Liver (tissue), 9 donors: ENCODE results near the gene NUDT14. TPM values are rescaled to one million over a fixed set of nuclear protein-coding genes. Genes with fewer than 3 reads are reported as not detected.

Experiments
- DNase-seq: peaks from one replicate; pipeline ENCODE4 v3.0.0-alpha.2; 2017; ENCODE audit warnings: low spot score
- H3K27ac ChIP-seq, 2 donors: one replicate each; pipeline ENCODE4 v1.7.0; 2013; ENCODE audit warnings: inconsistent platforms in 2 of 2, low read length in 2 of 2, control low read depth in 1 of 2, low read depth in 1 of 2, mild to moderate bottlenecking in 1 of 2
- H3K27me3 ChIP-seq, 4 donors: one replicate each; pipeline versions ENCODE4 v1.6.1 to v1.7.0; 2013; ENCODE audit warnings: low read length in 3 of 4, inconsistent platforms in 1 of 4, mild to moderate bottlenecking in 1 of 4, moderate library complexity in 1 of 4; ENCODE audit not compliant: control insufficient read depth in 4 of 4, insufficient read depth in 4 of 4
- H3K36me3 ChIP-seq, 4 donors: one replicate each; pipeline versions ENCODE4 v1.6.1 to v1.7.0; 2013; ENCODE audit warnings: low read length in 3 of 4, mild to moderate bottlenecking in 3 of 4, low read depth in 1 of 4, moderate library complexity in 1 of 4; ENCODE audit not compliant: control insufficient read depth in 4 of 4, insufficient read depth in 3 of 4
- H3K4me1 ChIP-seq, 4 donors: one replicate each; pipeline versions ENCODE4 v1.6.1 to v1.7.0; 2013; ENCODE audit warnings: low read length in 3 of 4, mild to moderate bottlenecking in 3 of 4, moderate library complexity in 1 of 4; ENCODE audit not compliant: control insufficient read depth in 4 of 4, insufficient read depth in 4 of 4
- H3K4me3 ChIP-seq, 3 donors: one replicate each; pipeline versions ENCODE4 v1.6.1 to v1.7.0; 2013; ENCODE audit warnings: low read length in 3 of 3, control low read depth in 1 of 3, low read depth in 1 of 3, mild to moderate bottlenecking in 1 of 3
- H3K9ac ChIP-seq, 2 donors: one replicate each; pipeline ENCODE4 v1.7.0; 2013; ENCODE audit warnings: low read length in 2 of 2, mild to moderate bottlenecking in 2 of 2, moderate library complexity in 2 of 2, control low read depth in 1 of 2, low read depth in 1 of 2
- H3K9me3 ChIP-seq, 4 donors: one replicate each; pipeline versions ENCODE4 v1.6.1 to v1.7.0; 2013; ENCODE audit warnings: low read length in 3 of 4; ENCODE audit not compliant: control insufficient read depth in 4 of 4
- CTCF ChIP-seq: fragments of 150-350 bp; IDR thresholded peaks from 2 replicates; pipeline ENCODE4 v1.5.1; 2017; ENCODE audit warnings: improper control_type of control experiment, low read depth, low read length; ENCODE audit not compliant: missing input control
- FOXA1 ChIP-seq: IDR thresholded peaks from 2 replicates; pipeline ENCODE4 v1.6.1; 2016; ENCODE audit warnings: antibody characterized with exemption
- FOXA2 ChIP-seq: IDR thresholded peaks from 2 replicates; pipeline ENCODE4 v1.6.1; 2016; ENCODE audit warnings: antibody characterized with exemption
- GABPA ChIP-seq, 2 donors: IDR thresholded peaks in 1 of 2; conservative IDR thresholded peaks in 1 of 2; 2 replicates each; pipeline ENCODE4 v1.6.1; 2016; ENCODE audit warnings: antibody characterized with exemption in 2 of 2, mild to moderate bottlenecking in 1 of 2, moderate library complexity in 1 of 2
- HNF4G ChIP-seq: IDR thresholded peaks from 2 replicates; pipeline ENCODE4 v1.6.1; 2016; ENCODE audit warnings: antibody characterized with exemption
- JUND ChIP-seq, 2 donors: IDR thresholded peaks; 2 replicates each; pipeline ENCODE4 v1.6.1; 2016; ENCODE audit warnings: antibody characterized with exemption in 2 of 2
- MAX ChIP-seq: IDR thresholded peaks from 2 replicates; pipeline ENCODE4 v1.6.1; 2016; ENCODE audit warnings: antibody characterized with exemption
- NR2F2 ChIP-seq: IDR thresholded peaks from 2 replicates; pipeline ENCODE4 v1.6.1; 2016; ENCODE audit warnings: antibody characterized with exemption
- RAD21 ChIP-seq, 2 donors: IDR thresholded peaks; 2 replicates each; pipeline ENCODE4 v1.6.1; 2016; ENCODE audit warnings: antibody characterized with exemption in 2 of 2, mild to moderate bottlenecking in 2 of 2
- REST ChIP-seq: IDR thresholded peaks from 2 replicates; pipeline ENCODE4 v1.6.1; 2016; ENCODE audit warnings: antibody characterized with exemption, mild to moderate bottlenecking
- RXRA ChIP-seq, 2 donors: IDR thresholded peaks; 2 replicates each; pipeline ENCODE4 v1.6.1; 2017 to 2018; ENCODE audit warnings: antibody characterized with exemption in 2 of 2, mild to moderate bottlenecking in 1 of 2
- SP1 ChIP-seq: IDR thresholded peaks from 2 replicates; pipeline ENCODE4 v1.6.1; 2018; ENCODE audit warnings: antibody characterized with exemption, mild to moderate bottlenecking
- TAF1 ChIP-seq: conservative IDR thresholded peaks from 2 replicates; pipeline ENCODE4 v1.6.1; 2016; ENCODE audit warnings: antibody characterized with exemption, mild to moderate bottlenecking
- WGBS: extraction: QIAGEN DNeasy Blood & Tissue Kit; methylation state at CpG from one replicate; pipeline ENCODE4 v1.1.7; 2013; 5-methylcytosine and 5-hydroxymethylcytosine counted together
- polyA plus RNA-seq, 2 donors: library from polyadenylated mRNA; stranded (reverse) in 1 of 2; unstranded in 1 of 2; fragments of 200-250 nt in 1 of 2; fragments of >200 nt in 1 of 2; fragmentation: Nextera tagmentation in 1 of 2; extraction: Ambion mirVana in 1 of 2; gene quantifications; one replicate each; pipeline versions ENCODE4 v1.2.1 to v1.2.3, GENCODE V29; 2013 to 2015
- total RNA-seq, 2 donors: library from RNA; depleted of rRNA; stranded (reverse); fragments of >200 nt; gene quantifications; one replicate each; pipeline ENCODE4 v1.2.3, GENCODE V29; 2014
- TF ChIP-seq, protein P1 (sequence below): IDR thresholded peaks from 2 replicates; pipeline ENCODE4 v1.6.1; 2016; ENCODE audit warnings: antibody characterized with exemption
- TF ChIP-seq, protein P2 (sequence below): IDR thresholded peaks from 2 replicates; pipeline ENCODE4 v1.6.1; 2016; ENCODE audit warnings: antibody characterized with exemption
- donor health status: healthy.
- donor health status: healthy.
- donor health status: healthy.
- donor health status: healthy.
- donor health status: healthy.

NUDT14 gene
- total and polyA plus RNA-seq, 4 donors = 3.8 to 24.2 (median 8.0) TPM

GRCh38 chr14:105158794-105159193, 22.3 kb downstream of the NUDT14 start:
- no peaks in the 10 kb centered on the region for H3K27me3 ChIP-seq
- TF ChIP-seq REST = no peak
- TF ChIP-seq FOXA2 = no peak
- no peak for TF ChIP-seq GABPA (IDR thresholded peaks at IDR 0.05 in 1 of 2, conservative IDR thresholded peaks at IDR 0.05 in 1 of 2)
- no peak for TF ChIP-seq RXRA (IDR thresholded peaks at IDR 0.05)
- no peak for TF ChIP-seq SP1
- TF ChIP-seq CTCF = no peak
- TF ChIP-seq JUND (IDR thresholded peaks at IDR 0.05) = no peak
- no peak for TF ChIP-seq MAX
- no peak for TF ChIP-seq FOXA1
- no peak for TF ChIP-seq TAF1
- no peak for TF ChIP-seq NR2F2
- TF ChIP-seq, protein P1, sequence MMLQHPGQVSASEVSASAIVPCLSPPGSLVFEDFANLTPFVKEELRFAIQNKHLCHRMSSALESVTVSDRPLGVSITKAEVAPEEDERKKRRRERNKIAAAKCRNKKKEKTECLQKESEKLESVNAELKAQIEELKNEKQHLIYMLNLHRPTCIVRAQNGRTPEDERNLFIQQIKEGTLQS = no peak
- TF ChIP-seq RAD21 (IDR thresholded peaks at IDR 0.05) = no peak
- TF ChIP-seq, protein P2, sequence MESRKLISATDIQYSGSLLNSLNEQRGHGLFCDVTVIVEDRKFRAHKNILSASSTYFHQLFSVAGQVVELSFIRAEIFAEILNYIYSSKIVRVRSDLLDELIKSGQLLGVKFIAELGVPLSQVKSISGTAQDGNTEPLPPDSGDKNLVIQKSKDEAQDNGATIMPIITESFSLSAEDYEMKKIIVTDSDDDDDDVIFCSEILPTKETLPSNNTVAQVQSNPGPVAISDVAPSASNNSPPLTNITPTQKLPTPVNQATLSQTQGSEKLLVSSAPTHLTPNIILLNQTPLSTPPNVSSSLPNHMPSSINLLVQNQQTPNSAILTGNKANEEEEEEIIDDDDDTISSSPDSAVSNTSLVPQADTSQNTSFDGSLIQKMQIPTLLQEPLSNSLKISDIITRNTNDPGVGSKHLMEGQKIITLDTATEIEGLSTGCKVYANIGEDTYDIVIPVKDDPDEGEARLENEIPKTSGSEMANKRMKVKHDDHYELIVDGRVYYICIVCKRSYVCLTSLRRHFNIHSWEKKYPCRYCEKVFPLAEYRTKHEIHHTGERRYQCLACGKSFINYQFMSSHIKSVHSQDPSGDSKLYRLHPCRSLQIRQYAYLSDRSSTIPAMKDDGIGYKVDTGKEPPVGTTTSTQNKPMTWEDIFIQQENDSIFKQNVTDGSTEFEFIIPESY = no peak
- WGBS = 83% methylated on average over 12 of the region's 12 CpGs
- no peak overlapping the region for H3K9ac ChIP-seq
- no peak for DNase-seq
- H3K4me3 ChIP-seq = no peak overlapping the region
- peaks cover 3 to 9% (median 7%) of the 10 kb centered on the region in 4 donors for H3K4me1 ChIP-seq
- H3K27ac ChIP-seq = no peak overlapping the region
- H3K36me3 ChIP-seq = no peaks in the 10 kb centered on the region
- no peaks in the 10 kb centered on the region for H3K9me3 ChIP-seq

DNA sequence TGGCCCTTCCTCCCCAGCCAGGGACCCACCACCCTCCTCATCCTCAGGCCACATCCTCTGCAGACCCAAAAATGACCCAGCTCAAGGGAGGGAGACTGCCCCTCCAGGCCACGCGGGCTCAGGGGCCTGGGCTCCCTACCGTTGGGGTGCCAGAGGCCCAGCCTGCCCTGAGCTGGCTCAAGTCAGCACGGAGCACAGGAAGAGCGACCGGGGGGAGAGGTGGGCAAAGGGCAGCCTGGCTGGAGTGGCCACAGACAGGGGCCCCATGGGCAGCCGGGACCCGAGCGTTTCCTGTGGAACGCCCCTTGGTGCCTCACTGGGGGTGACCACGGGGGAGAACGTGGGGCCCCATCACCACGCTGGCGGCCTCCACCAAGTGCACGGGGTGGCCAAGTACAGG, 23.2 kb downstream of the NUDT14 start:
- Histone ChIP-seq H3K9me3 (no peaks in the 10 kb centered on the region), H3K36me3 (no peaks in the 10 kb centered on the region), H3K27me3 (no peaks in the 10 kb centered on the region), H3K4me1 (peaks cover 3 to 9% (median 7%) of the 10 kb centered on the region in 4 donors), H3K4me3 (no peak overlapping the region), H3K9ac (no peak overlapping the region), H3K27ac (no peak overlapping the region)
- WGBS = 89% methylated on average over 15 of the region's 15 CpGs
- TF ChIP-seq MAX = no peak
- TF ChIP-seq HNF4G = no peak
- no peak for TF ChIP-seq TAF1
- no peak for TF ChIP-seq JUND (IDR thresholded peaks at IDR 0.05)
- no peak for TF ChIP-seq RXRA (IDR thresholded peaks at IDR 0.05)
- no peak for TF ChIP-seq REST
- TF ChIP-seq CTCF = no peak
- no peak for TF ChIP-seq RAD21 (IDR thresholded peaks at IDR 0.05)
- DNase-seq = no peak
